ENCODE results near the gene EIF2S2.

The EIF2S2 gene

GRCh38 chr20:34096699-34097444, 15.2 kb downstream of the EIF2S2 start:
- H3K36me3 ChIP-seq (ENCODE audit: control insufficient read depth, insufficient read depth, low read length) = peaks cover 28% of the 10 kb centered on the region

DNA sequence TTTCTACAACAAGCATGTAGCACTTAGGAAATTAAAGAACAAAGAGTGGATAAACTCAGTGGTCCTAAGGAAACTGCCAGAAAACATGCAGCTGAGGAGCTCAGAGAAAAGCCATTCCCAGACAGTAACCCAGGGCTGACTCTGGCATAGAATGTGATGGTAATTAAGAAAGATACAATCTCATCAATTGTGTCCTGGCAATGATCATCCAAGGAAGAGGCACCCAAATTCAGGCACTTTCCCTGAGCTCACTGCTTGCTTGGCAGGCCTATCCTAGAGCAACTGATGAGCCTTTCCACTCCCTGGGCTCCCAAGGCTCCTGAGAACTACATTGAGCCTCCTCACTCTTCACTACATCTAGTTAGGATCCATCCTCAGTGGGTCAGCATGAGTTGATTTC, 16.2 kb downstream of the EIF2S2 start:
- Histone ChIP-seq H3K4me3 (ENCODE audit: low read length) (no peak overlapping the region), H3K9ac (ENCODE audit: low read length) (no peak overlapping the region), H3K4me1 (ENCODE audit: control insufficient read depth, insufficient read depth, low read length) (no peaks in the 10 kb centered on the region), H3K27me3 (ENCODE audit: control insufficient read depth, insufficient read depth, low read length) (no peaks in the 10 kb centered on the region), H3K36me3 (ENCODE audit: control insufficient read depth, insufficient read depth, low read length) (peaks cover 30% of the 10 kb centered on the region), H3K27ac (ENCODE audit: low read depth, low read length) (no peak overlapping the region)

More at GRCh38 chr20:34096699-34097444, 15.2 kb downstream of the EIF2S2 start:
- Histone ChIP-seq H3K4me1 (ENCODE audit: control insufficient read depth, insufficient read depth, low read length) (no peaks in the 10 kb centered on the region), H3K27ac (ENCODE audit: low read depth, low read length) (no peak overlapping the region), H3K27me3 (ENCODE audit: control insufficient read depth, insufficient read depth, low read length) (no peaks in the 10 kb centered on the region), H3K9ac (ENCODE audit: low read length) (no peak overlapping the region), H3K4me3 (ENCODE audit: low read length) (no peak overlapping the region)

- H3K27ac ChIP-seq (ENCODE audit: low read depth, low read length) = no peak overlapping the region
- no peak overlapping the region for H3K4me3 ChIP-seq (ENCODE audit: low read length)
- no peak overlapping the region for H3K9ac ChIP-seq (ENCODE audit: low read length)
- H3K36me3 ChIP-seq (ENCODE audit: control insufficient read depth, insufficient read depth, low read length) = peaks cover 27% of the 10 kb centered on the region
- no peaks in the 10 kb centered on the region for H3K27me3 ChIP-seq (ENCODE audit: control insufficient read depth, insufficient read depth, low read length)
- no peaks in the 10 kb centered on the region for H3K4me1 ChIP-seq (ENCODE audit: control insufficient read depth, insufficient read depth, low read length)
These were observed 18.1 kb downstream of the EIF2S2 start for GRCh38 chr20:34093895-34094294.

- Histone ChIP-seq H3K4me1 (ENCODE audit: control insufficient read depth, insufficient read depth, low read length) (no peaks in the 10 kb centered on the region), H3K4me3 (ENCODE audit: low read length) (no peak overlapping the region), H3K9ac (ENCODE audit: low read length) (no peak overlapping the region), H3K27me3 (ENCODE audit: control insufficient read depth, insufficient read depth, low read length) (no peaks in the 10 kb centered on the region), H3K36me3 (ENCODE audit: control insufficient read depth, insufficient read depth, low read length) (peaks cover 28% of the 10 kb centered on the region), H3K27ac (ENCODE audit: low read depth, low read length) (no peak overlapping the region)
These were observed 20.3 kb downstream of the EIF2S2 start for GRCh38 chr20:34091637-34092200.

- H3K9ac ChIP-seq (ENCODE audit: low read length) = no peak overlapping the region
- no peaks in the 10 kb centered on the region for H3K4me1 ChIP-seq (ENCODE audit: control insufficient read depth, insufficient read depth, low read length)
- no peaks in the 10 kb centered on the region for H3K27me3 ChIP-seq (ENCODE audit: control insufficient read depth, insufficient read depth, low read length)
- H3K27ac ChIP-seq (ENCODE audit: low read depth, low read length) = no peak overlapping the region
- peaks cover 30% of the 10 kb centered on the region for H3K36me3 ChIP-seq (ENCODE audit: control insufficient read depth, insufficient read depth, low read length)
- no peak overlapping the region for H3K4me3 ChIP-seq (ENCODE audit: low read length)
These were observed 21.4 kb downstream of the EIF2S2 start for GRCh38 chr20:34090645-34091044.

DNA sequence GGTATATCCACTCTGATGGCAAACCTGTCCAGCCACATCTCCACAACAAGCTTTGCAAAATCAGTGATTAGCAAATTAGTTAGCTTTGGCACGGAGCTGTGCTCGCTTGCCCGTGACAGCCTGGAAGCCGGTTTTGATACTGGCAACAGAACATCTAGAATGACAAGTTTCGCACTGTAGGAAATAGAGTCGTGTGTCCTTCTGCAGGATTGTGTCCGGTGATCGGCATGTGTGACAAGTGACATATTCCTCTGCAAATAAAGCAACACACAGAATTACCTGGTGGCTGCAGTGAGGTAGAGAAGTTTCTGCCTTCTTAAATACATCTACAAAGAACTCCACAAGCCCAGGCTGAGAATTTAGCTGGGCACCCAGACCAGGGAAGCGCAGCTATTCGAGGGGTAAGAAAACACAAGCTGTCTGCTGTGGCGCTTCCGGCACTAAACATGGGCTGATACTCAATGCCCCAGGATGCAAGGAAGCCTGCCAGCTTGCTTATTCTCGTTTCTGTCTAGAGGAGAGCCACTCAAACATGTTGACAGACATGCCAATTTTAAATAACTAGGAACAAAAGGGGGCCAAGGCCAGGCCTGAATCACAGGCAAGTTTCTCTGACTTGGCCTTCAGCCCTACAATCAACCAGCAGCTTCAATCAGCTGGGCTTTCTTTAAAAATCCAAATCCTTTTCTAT, 22.2 kb downstream of the EIF2S2 start:
- Histone ChIP-seq H3K9ac (ENCODE audit: low read length) (no peak overlapping the region), H3K27ac (ENCODE audit: low read depth, low read length) (no peak overlapping the region), H3K27me3 (ENCODE audit: control insufficient read depth, insufficient read depth, low read length) (no peaks in the 10 kb centered on the region), H3K36me3 (ENCODE audit: control insufficient read depth, insufficient read depth, low read length) (peaks cover 32% of the 10 kb centered on the region), H3K4me1 (ENCODE audit: control insufficient read depth, insufficient read depth, low read length) (no peaks in the 10 kb centered on the region), H3K4me3 (ENCODE audit: low read length) (no peak overlapping the region)

GRCh38 chr20:34089175-34089479, 22.9 kb downstream of the EIF2S2 start:
- H3K4me3 ChIP-seq (ENCODE audit: low read length) = no peak overlapping the region
- H3K27me3 ChIP-seq (ENCODE audit: control insufficient read depth, insufficient read depth, low read length) = no peaks in the 10 kb centered on the region
- no peak overlapping the region for H3K27ac ChIP-seq (ENCODE audit: low read depth, low read length)
- no peak overlapping the region for H3K9ac ChIP-seq (ENCODE audit: low read length)
- no peaks in the 10 kb centered on the region for H3K4me1 ChIP-seq (ENCODE audit: control insufficient read depth, insufficient read depth, low read length)
- peaks cover 32% of the 10 kb centered on the region for H3K36me3 ChIP-seq (ENCODE audit: control insufficient read depth, insufficient read depth, low read length)

GRCh38 chr20:34088305-34089174, 23.5 kb downstream of the EIF2S2 start:
- H3K27me3 ChIP-seq (ENCODE audit: control insufficient read depth, insufficient read depth, low read length) = no peaks in the 10 kb centered on the region
- no peak overlapping the region for H3K4me3 ChIP-seq (ENCODE audit: low read length)
- H3K27ac ChIP-seq (ENCODE audit: low read depth, low read length) = no peak overlapping the region
- no peak overlapping the region for H3K9ac ChIP-seq (ENCODE audit: low read length)
- peaks cover 28% of the 10 kb centered on the region for H3K36me3 ChIP-seq (ENCODE audit: control insufficient read depth, insufficient read depth, low read length)
- H3K4me1 ChIP-seq (ENCODE audit: control insufficient read depth, insufficient read depth, low read length) = peaks cover under 1% of the 10 kb centered on the region

DNA sequence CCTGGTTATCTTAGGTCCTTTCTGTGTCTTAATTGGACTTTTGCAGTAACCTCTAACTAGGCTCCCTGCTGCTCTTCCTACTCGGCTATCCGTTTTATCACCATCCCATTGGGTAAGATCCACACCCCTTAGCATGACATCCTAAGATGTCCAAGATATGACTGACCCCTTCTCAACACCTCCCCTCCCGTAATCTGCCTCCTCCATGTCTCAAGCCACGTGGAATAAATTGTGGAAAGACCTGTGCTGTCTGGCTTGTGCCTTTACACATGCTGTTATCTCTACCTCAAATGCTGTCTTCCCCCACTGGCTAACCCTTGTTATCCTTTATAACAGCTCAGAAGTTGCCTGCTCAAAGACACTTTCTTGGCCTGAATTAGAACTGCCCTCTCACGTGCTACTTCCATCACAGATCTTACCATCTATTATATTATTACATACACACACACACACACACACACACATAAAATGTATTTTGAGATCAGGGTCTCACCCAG, 26.5 kb downstream of the EIF2S2 start:
- Histone ChIP-seq H3K9ac (ENCODE audit: low read length) (no peak overlapping the region), H3K4me3 (ENCODE audit: low read length) (no peak overlapping the region), H3K36me3 (ENCODE audit: control insufficient read depth, insufficient read depth, low read length) (peaks cover 23% of the 10 kb centered on the region), H3K4me1 (ENCODE audit: control insufficient read depth, insufficient read depth, low read length) (peaks cover 10% of the 10 kb centered on the region), H3K27ac (ENCODE audit: low read depth, low read length) (no peak overlapping the region), H3K27me3 (ENCODE audit: control insufficient read depth, insufficient read depth, low read length) (no peaks in the 10 kb centered on the region)

GRCh38 chr20:34084227-34084923, 27.7 kb downstream of the EIF2S2 start:
- H3K4me1 ChIP-seq (ENCODE audit: control insufficient read depth, insufficient read depth, low read length) = peaks cover 10% of the 10 kb centered on the region
- H3K27me3 ChIP-seq (ENCODE audit: control insufficient read depth, insufficient read depth, low read length) = no peaks in the 10 kb centered on the region
- peaks cover 26% of the 10 kb centered on the region for H3K36me3 ChIP-seq (ENCODE audit: control insufficient read depth, insufficient read depth, low read length)
- H3K4me3 ChIP-seq (ENCODE audit: low read length) = no peak overlapping the region
- no peak overlapping the region for H3K27ac ChIP-seq (ENCODE audit: low read depth, low read length)
- H3K9ac ChIP-seq (ENCODE audit: low read length) = no peak overlapping the region

- H3K4me3 ChIP-seq (ENCODE audit: low read length) = no peak overlapping the region
- no peaks in the 10 kb centered on the region for H3K27me3 ChIP-seq (ENCODE audit: control insufficient read depth, insufficient read depth, low read length)
- H3K36me3 ChIP-seq (ENCODE audit: control insufficient read depth, insufficient read depth, low read length) = peaks cover 25% of the 10 kb centered on the region
- H3K4me1 ChIP-seq (ENCODE audit: control insufficient read depth, insufficient read depth, low read length) = peaks cover 10% of the 10 kb centered on the region
- H3K9ac ChIP-seq (ENCODE audit: low read length) = no peak overlapping the region
- H3K27ac ChIP-seq (ENCODE audit: low read depth, low read length) = peak overlapping the region; percentile 54
These were observed 28.3 kb downstream of the EIF2S2 start for GRCh38 chr20:34083781-34084180.
